ENCODE measurements around the gene SPON1.

GRCh38 chr11:14235701-14236100 is 273.2 kb downstream of the SPON1 start:
- no peak for TF ChIP-seq CTCF (IDR thresholded peaks at IDR 0.05 in 2 of 3, conservative IDR thresholded peaks at IDR 0.05 in 1 of 3; ENCODE audit: control insufficient read depth in 2 of 3, extremely low read depth in 1 of 3, insufficient read depth in 1 of 3, low read depth in 3 of 3, low read length in 3 of 3)
- no peak for TF ChIP-seq MTA2 (IDR thresholded peaks at IDR 0.05; ENCODE audit: low read depth)
- TF ChIP-seq CREB1 (IDR thresholded peaks at IDR 0.05; ENCODE audit: low read depth) = no peak
- no peak for TF ChIP-seq PAX5 (IDR thresholded peaks at IDR 0.05; ENCODE audit: borderline replicate concordance, low read depth, low read length)
- no peak for TF ChIP-seq ZNF24 (IDR thresholded peaks at IDR 0.05)
- TF ChIP-seq E2F4 (IDR thresholded peaks at IDR 0.05; ENCODE audit: low read depth, low read length) = no peak
- TF ChIP-seq POLR2A (IDR thresholded peaks at IDR 0.05; ENCODE audit: low read depth, low read length) = no peak
- TF ChIP-seq BCLAF1 (IDR thresholded peaks at IDR 0.05) = no peak
